SK-N-SH (cell line): ENCODE measurements around the gene PLCB1. TPM values are rescaled to one million over a fixed set of nuclear protein-coding genes. Genes with fewer than 3 reads are reported as not detected.
A peak's percentile ranks its signal among the peaks of the same experiment; 100 is the strongest.

Source experiments
- CTCF ChIA-PET: fragments of 300-600, 350-600 bp; formaldehyde crosslinking; extraction: SDS; loops from one replicate; lab custom pipeline; 2021; lab: Yijun Ruan, JAX
- POLR2A ChIA-PET: fragments of 350-600 bp; sonication (Branson Sonifier 250); formaldehyde crosslinking; extraction: SDS; loops from one replicate; lab custom pipeline; 2020; ENCODE audit warnings: antibody characterized with exemption, inconsistent platforms; lab: Yijun Ruan, JAX
- DNase-seq: peaks from one replicate; pipeline ENCODE4 v3.0.0; 2012
- H2AFZ ChIP-seq: fragments of 200-600 bp; sonication (generic); 2 replicates; pipeline ENCODE4 v1.8.1; 2016; ENCODE audit warnings: antibody characterized with exemption, mild to moderate bottlenecking, low read depth
- H3F3A ChIP-seq: fragments of 200-600 bp; sonication (generic); replicated peaks from 2 replicates; pipeline ENCODE3; 2016; ENCODE audit warnings: antibody characterized with exemption, mild to moderate bottlenecking; ENCODE audit not compliant: insufficient read depth
- H3K27ac ChIP-seq, 2 experiments: fragments of 200-500 bp in 1 of 2; fragments of 200-600 bp in 1 of 2; sonication (Bioruptor generic) in 1 of 2; sonication (generic), shearing (Covaris generic) in 1 of 2; 2 replicates each; pipeline versions ENCODE4 v1.5.1 to v1.6.1; 2014 to 2016; ENCODE audit warnings: low read depth in 2 of 2, inconsistent platforms in 1 of 2, low read length in 1 of 2, mild to moderate bottlenecking in 1 of 2, mixed read lengths in 1 of 2
- H3K27me3 ChIP-seq: fragments of 200-600 bp; sonication (generic), shearing (Covaris generic); 2 replicates; pipeline ENCODE4 v1.6.1; 2016; ENCODE audit warnings: mixed run types; ENCODE audit not compliant: insufficient read depth
- H3K36me3 ChIP-seq, 2 experiments: fragments of 200-500 bp in 1 of 2; fragments of 200-600 bp in 1 of 2; sonication (Bioruptor generic) in 1 of 2; sonication (generic) in 1 of 2; replicated peaks in 1 of 2; 2 replicates each; pipeline versions ENCODE3 to v1.5.1; 2014 to 2016; ENCODE audit warnings: low read length in 1 of 2, mild to moderate bottlenecking in 1 of 2; ENCODE audit not compliant: insufficient read depth in 2 of 2, control insufficient read depth in 1 of 2
- H3K4me1 ChIP-seq, 2 experiments: fragments of 200-500 bp in 1 of 2; fragments of 200-600 bp in 1 of 2; sonication (Bioruptor generic) in 1 of 2; sonication (generic), shearing (Covaris generic) in 1 of 2; 2 replicates each; pipeline versions ENCODE4 v1.5.1 to v1.6.1; 2014 to 2016; ENCODE audit warnings: low read depth in 1 of 2, low read length in 1 of 2, mixed run types in 1 of 2; ENCODE audit not compliant: insufficient read depth in 2 of 2, control insufficient read depth in 1 of 2
- H3K4me2 ChIP-seq: fragments of 200-600 bp; sonication (generic), shearing (Covaris generic); 2 replicates; pipeline ENCODE4 v1.6.1; 2017; ENCODE audit warnings: mixed run types
- H3K4me3 ChIP-seq, 2 experiments: fragments of 200-500 bp in 1 of 2; fragments of 200-600 bp in 1 of 2; sonication (Bioruptor generic) in 1 of 2; sonication (generic), shearing (Covaris generic) in 1 of 2; 2 replicates each; pipeline versions ENCODE4 v1.5.1 to v1.8.1; 2014 to 2016; ENCODE audit warnings: low read depth in 2 of 2, inconsistent platforms in 1 of 2, low read length in 1 of 2, mild to moderate bottlenecking in 1 of 2, mixed read lengths in 1 of 2, moderate library complexity in 1 of 2
- H3K79me2 ChIP-seq: fragments of 200-600 bp; sonication (generic); 2 replicates; pipeline ENCODE4 v1.8.1; 2017; ENCODE audit warnings: mild to moderate bottlenecking; ENCODE audit not compliant: insufficient read depth
- H3K9ac ChIP-seq: fragments of 200-600 bp; sonication (generic); 2 replicates; pipeline ENCODE4 v1.6.1; 2017; ENCODE audit warnings: mixed run types
- H3K9me2 ChIP-seq: fragments of 200-600 bp; sonication (generic); 2 replicates; pipeline ENCODE4 v1.6.1; 2017; ENCODE audit warnings: mixed run types
- H3K9me3 ChIP-seq: fragments of 200-600 bp; sonication (generic); 2 replicates; pipeline ENCODE4 v1.6.1; 2017; ENCODE audit warnings: mixed run types, mild to moderate bottlenecking, moderate library complexity
- H4K20me1 ChIP-seq: fragments of 200-600 bp; sonication (generic); 2 replicates; pipeline ENCODE4 v1.6.1; 2017; ENCODE audit warnings: mild to moderate bottlenecking, mixed run types; ENCODE audit not compliant: insufficient read depth
- CHD2 ChIP-seq: fragments of 150-350 bp; IDR thresholded peaks from 2 replicates; pipeline ENCODE4 v1.6.1; 2018; ENCODE audit warnings: low read length; ENCODE audit not compliant: partially characterized antibody
- CTCF ChIP-seq: fragments of 200-600 bp; sonication (generic); IDR thresholded peaks from 2 replicates; pipeline ENCODE4 v1.6.1; 2017; ENCODE audit warnings: antibody characterized with exemption, mild to moderate bottlenecking, moderate library complexity
- ELF1 ChIP-seq: IDR thresholded peaks from 2 replicates; pipeline ENCODE4 v1.4.0; 2012
- EP300 ChIP-seq, 2 experiments: IDR thresholded peaks; 2 replicates each; pipeline versions ENCODE4 v1.4.0 to v1.6.1; 2012; ENCODE audit warnings: borderline replicate concordance in 1 of 2, low read depth in 1 of 2, low read length in 1 of 2
- EZH2phosphoT487 ChIP-seq: fragments of 200-600 bp; sonication (generic); IDR thresholded peaks from 2 replicates; pipeline ENCODE4 v1.6.1; 2017; ENCODE audit warnings: low read depth, mixed run types, mild to moderate bottlenecking, antibody characterized with exemption, moderate library complexity, borderline replicate concordance
- FOSL2 ChIP-seq: IDR thresholded peaks from 2 replicates; pipeline ENCODE4 v1.4.0; 2012; ENCODE audit warnings: low read depth, mild to moderate bottlenecking, moderate library complexity, borderline replicate concordance
- FOXM1 ChIP-seq: IDR thresholded peaks from 2 replicates; pipeline ENCODE4 v1.4.0; 2012; ENCODE audit warnings: low read depth, mild to moderate bottlenecking
- GATA2 ChIP-seq: sonication (generic); formaldehyde crosslinking; IDR thresholded peaks from 2 replicates; pipeline ENCODE4 v1.5.0; 2020; ENCODE audit warnings: mild to moderate bottlenecking, missing genetic modification reagents
- IRF3 ChIP-seq: fragments of 150-350 bp; IDR thresholded peaks from 2 replicates; pipeline ENCODE4 v1.6.1; 2016; ENCODE audit warnings: mild to moderate bottlenecking, low read depth, low read length
- MAX ChIP-seq: IDR thresholded peaks from 2 replicates; pipeline ENCODE4 v1.4.0; 2012; ENCODE audit warnings: low read depth
- MEF2A ChIP-seq: IDR thresholded peaks from 2 replicates; pipeline ENCODE4 v1.4.0; 2012; ENCODE audit warnings: low read depth, borderline replicate concordance
- MXI1 ChIP-seq: IDR thresholded peaks from 2 replicates; pipeline ENCODE4 v1.6.1; 2012; ENCODE audit warnings: mild to moderate bottlenecking, low read depth, low read length, improper control_type of control experiment
- NFIC ChIP-seq: IDR thresholded peaks from 2 replicates; pipeline ENCODE4 v1.4.0; 2012; ENCODE audit warnings: borderline replicate concordance
- PBX3 ChIP-seq: IDR thresholded peaks from 2 replicates; pipeline ENCODE4; 2012
- POLR2AphosphoS5 ChIP-seq: IDR thresholded peaks from 2 replicates; pipeline ENCODE4 v1.6.1; 2012; ENCODE audit warnings: low read depth, low read length
- SIN3A ChIP-seq: IDR thresholded peaks from 2 replicates; pipeline ENCODE4 v1.6.1; 2012; ENCODE audit warnings: low read depth, mild to moderate bottlenecking, low read length, moderate library complexity, borderline replicate concordance
- TAF1 ChIP-seq: IDR thresholded peaks from 2 replicates; pipeline ENCODE4 v1.6.1; 2012; ENCODE audit warnings: low read depth, mild to moderate bottlenecking, low read length, moderate library complexity, borderline replicate concordance
- TEAD4 ChIP-seq: IDR thresholded peaks from 2 replicates; pipeline ENCODE4 v1.4.0; 2012; ENCODE audit warnings: mild to moderate bottlenecking, borderline replicate concordance; ENCODE audit not compliant: insufficient read depth
- USF2 ChIP-seq: fragments of 150-350 bp; IDR thresholded peaks from 2 replicates; pipeline ENCODE4 v1.6.1; 2017; ENCODE audit warnings: antibody characterized with exemption, low read length, low read depth, borderline replicate concordance
- WGBS: methylation state at CpG from one replicate; pipeline ENCODE4 v1.1.6; 2017; ENCODE audit warnings: low lambda C conversion rate; 5-methylcytosine and 5-hydroxymethylcytosine counted together
- polyA plus RNA-seq, 3 experiments: library from polyadenylated mRNA; depleted of rRNA; stranded (reverse); fragments of >200 nt; gene quantifications; 2 replicates each; pipeline ENCODE4 v1.2.3, GENCODE V29; 2012
- TF ChIP-seq, protein P1 (sequence below): IDR thresholded peaks from 2 replicates; pipeline ENCODE4 v1.4.0; 2012; ENCODE audit warnings: low read depth, borderline replicate concordance

Gene PLCB1
- polyA plus RNA-seq, 1 of the 3 experiments (the other 2 are of a cell fraction), result 10.5 TPM

- Histone ChIP-seq H3K4me2 (no peak overlapping the region), H4K20me1 (no peaks in the 10 kb centered on the region), H3K36me3 (peaks cover 0 to 3% of the 10 kb centered on the region in 2 experiments), H2AFZ (no peak overlapping the region), H3K79me2 (peaks cover 4% of the 10 kb centered on the region; the same call in 1 of the 2 replicates), H3F3A (peaks cover 15% of the 10 kb centered on the region), H3K27me3 (no peaks in the 10 kb centered on the region), H3K4me1 (peaks cover 0 to 5% of the 10 kb centered on the region in 2 experiments; a peak in 1 of 4 replicates), H3K9ac (no peak overlapping the region), H3K27ac (peak overlapping the region in 1 of 2 experiments; percentile 81; a peak in 2 of 4 replicates), H3K9me2 (no peaks in the 10 kb centered on the region), H3K4me3 (no peak overlapping the region), H3K9me3 (no peaks in the 10 kb centered on the region)
- peak; percentile 8 for DNase-seq
- CTCF ChIA-PET, result interaction anchor here (0.6 to 1.4 kb wide), 4 partner anchors 9 to 268 kb away, joined by 3 read pairs; no protein-coding TSS in a partner anchor
- 13% methylated on average over 6 of the region's 6 CpGs for WGBS
- POLR2A ChIA-PET, result no interaction called here
- TF ChIP-seq IRF3 (no peak), ELF1 (no peak), PBX3 (peak; percentile 97), CTCF (peak; percentile 77), FOSL2 (peak; percentile 94), TAF1 (no peak), USF2 (no peak), FOXM1 (peak; percentile 51; the same call in 1 of the 2 replicates), GATA2 (CRISPR knock-in tag) (no peak), EP300 (IDR thresholded peaks at IDR 0.05; ENCODE audit: borderline replicate concordance in 1 of 2, low read depth in 1 of 2, low read length in 1 of 2) (peak in 1 of 2 experiments; percentile 86; a peak in 1 of 4 replicates), CHD2 (no peak), MXI1 (no peak), EZH2phosphoT487 (no peak), TEAD4 (0 out of 2 replicates have a peak, but pooled peaks have one; percentile 67), NFIC (peak; percentile 76), SIN3A (no peak), POLR2AphosphoS5 (no peak; the same call in 1 of the 2 replicates), MAX (0 out of 2 replicates have a peak, but pooled peaks have one; percentile 45), MEF2A (peak; percentile 44; the same call in 1 of the 2 replicates)
- TF ChIP-seq, protein P1, sequence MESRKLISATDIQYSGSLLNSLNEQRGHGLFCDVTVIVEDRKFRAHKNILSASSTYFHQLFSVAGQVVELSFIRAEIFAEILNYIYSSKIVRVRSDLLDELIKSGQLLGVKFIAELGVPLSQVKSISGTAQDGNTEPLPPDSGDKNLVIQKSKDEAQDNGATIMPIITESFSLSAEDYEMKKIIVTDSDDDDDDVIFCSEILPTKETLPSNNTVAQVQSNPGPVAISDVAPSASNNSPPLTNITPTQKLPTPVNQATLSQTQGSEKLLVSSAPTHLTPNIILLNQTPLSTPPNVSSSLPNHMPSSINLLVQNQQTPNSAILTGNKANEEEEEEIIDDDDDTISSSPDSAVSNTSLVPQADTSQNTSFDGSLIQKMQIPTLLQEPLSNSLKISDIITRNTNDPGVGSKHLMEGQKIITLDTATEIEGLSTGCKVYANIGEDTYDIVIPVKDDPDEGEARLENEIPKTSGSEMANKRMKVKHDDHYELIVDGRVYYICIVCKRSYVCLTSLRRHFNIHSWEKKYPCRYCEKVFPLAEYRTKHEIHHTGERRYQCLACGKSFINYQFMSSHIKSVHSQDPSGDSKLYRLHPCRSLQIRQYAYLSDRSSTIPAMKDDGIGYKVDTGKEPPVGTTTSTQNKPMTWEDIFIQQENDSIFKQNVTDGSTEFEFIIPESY, result no peak
Observed at GRCh38 chr20:8454137-8454712, 322.2 kb downstream of the PLCB1 start.
